Caki2 (cell line): ENCODE results near the gene PPDPF. TPM values are rescaled to one million over a fixed set of nuclear protein-coding genes. Genes with fewer than 3 reads are reported as not detected.
"Not testable (repeated sequence)": the region's sequence is repeated elsewhere in the genome, so short reads cannot be mapped to it uniquely, and the experiment has no call there.

Source experiments
- DNase-seq: peaks from one replicate; pipeline ENCODE4 v3.0.0-alpha.2; 2015; ENCODE audit warnings: low read depth
- in situ Hi-C: cut with HindIII; loops from 2 replicates; pipeline ENCODE4 v1.10.0; 2016; ENCODE audit warnings: low sequenced_read_pairs, low pct_unique_long_range_greater_than_20kb, mixed read lengths
- total RNA-seq: library from RNA; depleted of rRNA; stranded (reverse); fragments of >200 nt; shearing (Covaris generic); gene quantifications from 2 replicates; pipeline ENCODE4 v1.2.3, GENCODE V29; 2014; ENCODE audit warnings: low replicate concordance

PPDPF gene
- total RNA-seq, 1 experiment from 2014 or later, result 103 TPM

GRCh38 chr20:63553933-63554290, 33.3 kb downstream of the PPDPF start, which contains the start of gene FNDC11:
Gene FNDC11, plus strand, starts transcription at chr20:63554159. Its CDS starts 1,505 bp downstream, at chr20:63555664.
- DNase-seq, result no peak
- in situ Hi-C loops, result no loop called here

- DNase-seq, result no peak
- in situ Hi-C loops, result no loop called here
These were observed 34.1 kb downstream of the PPDPF start for GRCh38 chr20:63554361-63555278.

DNA sequence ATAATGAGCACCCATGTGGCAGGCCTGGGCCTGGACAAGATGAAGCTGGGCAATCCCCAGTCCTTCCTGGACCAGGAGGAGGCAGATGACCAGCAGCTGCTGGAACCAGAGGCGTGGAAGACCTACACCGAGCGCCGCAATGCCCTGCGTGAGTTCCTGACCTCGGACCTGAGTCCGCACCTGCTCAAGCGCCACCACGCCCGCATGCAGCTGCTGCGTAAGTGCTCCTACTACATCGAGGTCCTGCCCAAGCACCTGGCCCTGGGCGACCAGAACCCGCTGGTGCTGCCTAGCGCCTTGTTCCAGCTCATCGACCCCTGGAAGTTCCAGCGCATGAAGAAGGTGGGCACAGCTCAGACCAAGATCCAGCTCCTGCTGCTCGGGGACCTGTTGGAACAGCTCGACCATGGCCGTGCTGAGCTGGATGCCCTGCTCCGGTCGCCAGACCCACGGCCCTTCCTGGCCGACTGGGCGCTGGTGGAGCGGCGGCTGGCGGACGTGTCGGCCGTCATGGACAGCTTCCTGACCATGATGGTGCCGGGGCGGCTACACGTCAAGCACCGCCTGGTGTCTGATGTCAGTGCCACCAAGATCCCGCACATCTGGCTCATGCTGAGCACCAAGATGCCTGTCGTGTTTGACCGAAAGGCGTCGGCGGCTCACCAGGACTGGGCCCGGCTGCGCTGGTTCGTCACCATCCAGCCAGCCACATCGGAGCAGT, 35.3 kb downstream of the PPDPF start:
- no peak for DNase-seq

GRCh38 chr20:63556873-63557478, 36.4 kb downstream of the PPDPF start:
- no peak for DNase-seq
- in situ Hi-C loops, result no loop called here

More for the DNA sequence above, 35.3 kb downstream of the PPDPF start:
- in situ Hi-C loops, result no loop called here

GRCh38 chr20:63557481-63557891, 36.9 kb downstream of the PPDPF start:
- DNase-seq, result no peak
- in situ Hi-C loops, result no loop called here

DNA sequence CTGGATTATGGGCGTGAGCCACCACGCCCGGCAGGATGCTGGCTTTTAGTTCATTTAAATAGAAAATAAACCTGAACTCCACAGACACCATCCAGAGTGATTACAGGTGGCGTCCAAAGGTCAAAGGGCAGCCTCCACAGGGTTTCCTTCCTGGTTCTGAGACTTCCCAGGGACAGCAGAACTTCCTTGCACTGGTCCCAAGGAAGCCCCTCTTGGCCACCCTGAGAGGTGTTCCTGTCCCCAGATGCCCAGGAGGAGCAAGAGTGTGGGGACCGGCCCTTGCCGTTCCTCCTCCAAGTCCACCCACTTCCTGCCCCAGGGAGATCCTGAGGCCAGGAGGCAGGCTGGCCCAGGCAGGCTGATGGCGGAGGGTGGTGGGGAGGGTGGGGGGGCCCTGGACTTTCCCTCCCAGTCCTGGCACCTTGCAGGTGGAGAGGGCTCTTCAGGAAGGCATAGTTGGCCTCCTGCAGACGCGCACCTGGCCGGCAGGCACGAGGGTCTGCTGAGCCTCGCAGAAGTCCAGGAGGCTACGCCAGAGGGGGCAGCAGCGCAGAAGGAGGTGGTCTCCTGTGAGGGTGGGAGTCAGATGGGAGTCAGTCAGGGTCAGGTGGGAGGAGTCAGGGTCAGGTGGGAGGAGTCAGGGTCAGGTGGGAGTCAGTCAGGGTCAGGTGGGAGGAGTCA, 38.4 kb downstream of the PPDPF start:
- no peak for DNase-seq
- in situ Hi-C loops, result no loop called here

DNA sequence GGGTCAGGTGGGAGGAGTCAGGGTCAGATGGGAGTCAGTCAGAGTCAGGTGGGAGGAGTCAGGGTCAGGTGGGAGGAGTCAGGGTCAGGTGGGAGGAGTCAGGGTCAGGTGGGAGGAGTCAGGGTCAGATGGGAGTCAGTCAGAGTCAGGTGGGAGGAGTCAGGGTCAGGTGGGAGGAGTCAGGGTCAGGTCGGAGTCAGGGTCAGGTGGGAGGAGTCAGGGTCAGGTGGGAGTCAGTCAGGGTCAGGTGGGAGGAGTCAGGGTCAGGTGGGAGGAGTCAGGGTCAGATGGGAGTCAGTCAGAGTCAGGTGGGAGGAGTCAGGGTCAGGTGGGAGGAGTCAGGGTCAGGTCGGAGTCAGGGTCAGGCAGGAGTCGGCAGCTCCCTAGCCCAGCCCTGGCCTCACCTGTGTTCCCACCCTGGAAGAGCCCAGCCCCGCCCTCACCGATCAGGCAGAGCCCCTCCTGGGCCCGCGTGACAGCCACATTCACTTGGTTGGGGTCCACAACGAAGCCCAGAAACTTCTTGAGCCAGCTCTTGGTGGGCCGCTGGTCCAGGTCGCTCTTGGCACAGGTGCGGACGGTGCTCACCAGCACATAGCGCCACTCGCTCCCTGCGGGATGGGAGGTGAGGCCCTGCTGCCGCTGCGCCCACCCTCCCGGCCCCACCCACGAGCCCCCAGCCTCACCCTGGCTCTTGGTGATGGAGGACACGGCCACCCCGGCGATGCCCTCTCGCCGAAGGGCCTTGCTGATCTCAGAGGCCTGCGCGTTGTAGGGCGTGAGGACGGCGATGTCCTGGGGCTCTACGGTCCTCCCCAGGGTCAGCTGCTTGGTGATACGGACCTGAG, 39.1 kb downstream of the PPDPF start:
- in situ Hi-C loops, DNase-seq: not testable (repeated sequence)

DNA sequence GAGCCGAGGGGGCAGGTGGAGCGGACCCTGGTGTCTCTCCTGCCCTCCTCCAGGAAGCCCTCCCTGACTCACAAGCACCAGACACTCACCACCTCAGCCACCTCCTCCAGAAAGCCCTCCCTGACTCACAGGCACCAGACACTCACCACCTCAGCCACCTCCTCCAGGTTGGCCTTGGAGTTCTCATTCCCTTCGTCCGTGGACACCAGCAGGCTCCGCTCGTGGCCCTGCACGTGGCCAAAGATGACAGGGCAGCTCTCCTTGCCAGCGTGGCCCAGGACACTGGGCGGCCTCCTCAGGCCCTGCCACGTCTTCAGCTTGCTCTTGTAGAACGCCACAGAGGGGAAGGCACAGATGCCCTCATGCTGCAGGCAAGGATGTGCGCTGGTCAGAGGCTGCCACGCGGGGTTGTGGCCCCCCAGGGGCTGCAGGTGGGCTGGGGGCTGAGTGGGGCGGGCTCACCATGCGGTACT, 39.8 kb downstream of the PPDPF start:
- in situ Hi-C loops, result no loop called here
- no peak for DNase-seq

GRCh38 chr20:63560856-63561609, 40.5 kb downstream of the PPDPF start:
- DNase-seq, result no peak
- in situ Hi-C loops, result no loop called here

GRCh38 chr20:63561624-63562396, 41.2 kb downstream of the PPDPF start:
- in situ Hi-C loops, result no loop called here
- no peak for DNase-seq

DNA sequence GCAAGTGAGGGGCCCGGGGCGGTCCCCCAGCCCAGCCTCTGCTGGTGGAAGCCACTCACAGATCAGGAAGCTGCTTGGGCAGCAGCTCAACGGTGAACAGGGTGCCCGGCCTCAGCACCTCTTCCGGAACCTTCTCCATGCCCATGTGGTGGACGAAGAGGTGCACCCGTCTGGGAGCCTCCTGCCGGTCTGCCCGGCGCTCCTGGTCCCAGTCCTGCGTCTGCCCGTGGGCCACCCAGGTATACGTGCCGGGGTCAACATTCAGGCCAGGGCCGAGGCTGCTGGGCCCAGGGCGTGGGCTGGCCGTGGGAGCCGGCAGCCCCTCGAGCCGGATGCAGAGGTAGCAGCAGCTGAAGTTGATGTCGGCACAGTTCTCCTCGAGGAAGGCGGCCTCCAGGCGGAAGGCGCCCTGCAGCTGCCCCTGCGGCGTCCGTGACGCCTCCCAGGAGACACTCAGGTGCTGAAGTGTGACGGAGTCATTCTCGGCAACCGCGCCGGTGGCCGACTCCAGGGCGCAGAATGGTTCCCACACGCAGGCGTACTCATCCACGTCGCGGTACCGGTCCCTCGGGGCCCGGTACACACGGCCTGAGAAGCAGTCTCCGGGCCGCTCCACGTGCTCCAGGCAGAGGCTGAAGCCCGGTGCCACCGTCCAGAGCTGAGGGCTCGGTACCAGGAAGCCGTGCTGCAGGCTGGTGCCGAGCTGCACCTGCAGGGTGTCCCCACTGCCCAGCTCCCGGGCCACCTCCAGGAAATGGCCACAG, 42.1 kb downstream of the PPDPF start:
- DNase-seq, result no peak
- in situ Hi-C loops, result no loop called here

GRCh38 chr20:63563225-63563935, 42.8 kb downstream of the PPDPF start:
- in situ Hi-C loops, result no loop called here
- no peak for DNase-seq

DNA sequence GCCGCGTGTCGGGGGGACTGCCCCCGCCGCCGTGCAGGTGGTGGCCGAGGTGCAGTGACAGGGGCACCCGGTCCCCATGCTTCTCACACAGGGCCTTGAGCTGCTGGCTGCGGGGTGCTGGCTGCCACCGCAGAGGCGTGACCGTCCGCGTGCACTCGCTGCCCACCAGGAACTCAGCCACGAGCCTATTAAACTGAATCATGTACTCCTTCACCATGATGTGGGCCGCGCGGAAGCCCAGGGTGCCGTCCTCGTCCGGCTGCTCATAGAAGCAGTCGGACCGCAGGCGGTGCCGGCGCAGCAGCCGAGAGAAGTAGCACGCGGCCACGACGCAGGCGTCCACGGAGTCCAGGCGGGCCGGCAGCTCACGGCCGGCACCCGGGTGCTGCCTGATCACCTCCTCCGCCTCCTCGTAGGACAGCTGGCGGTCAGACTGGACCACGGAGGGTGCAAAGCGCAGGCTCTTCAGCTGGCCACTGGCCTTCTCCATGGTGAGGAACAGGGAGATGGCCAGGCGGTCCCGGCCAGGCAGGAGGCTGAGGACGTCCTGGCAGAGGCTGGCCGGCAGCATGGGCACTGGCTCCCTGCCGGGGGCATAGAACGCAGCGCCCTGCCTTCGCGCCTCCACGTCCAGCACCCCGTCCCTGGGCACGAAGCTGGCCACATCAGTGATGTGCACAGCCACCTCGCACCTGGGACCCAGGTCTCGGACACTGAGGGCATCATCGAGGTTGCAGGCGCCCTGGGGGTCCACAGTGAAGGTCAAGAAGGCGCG, 43.7 kb downstream of the PPDPF start:
- in situ Hi-C loops, result no loop called here
- DNase-seq, result no peak

DNA sequence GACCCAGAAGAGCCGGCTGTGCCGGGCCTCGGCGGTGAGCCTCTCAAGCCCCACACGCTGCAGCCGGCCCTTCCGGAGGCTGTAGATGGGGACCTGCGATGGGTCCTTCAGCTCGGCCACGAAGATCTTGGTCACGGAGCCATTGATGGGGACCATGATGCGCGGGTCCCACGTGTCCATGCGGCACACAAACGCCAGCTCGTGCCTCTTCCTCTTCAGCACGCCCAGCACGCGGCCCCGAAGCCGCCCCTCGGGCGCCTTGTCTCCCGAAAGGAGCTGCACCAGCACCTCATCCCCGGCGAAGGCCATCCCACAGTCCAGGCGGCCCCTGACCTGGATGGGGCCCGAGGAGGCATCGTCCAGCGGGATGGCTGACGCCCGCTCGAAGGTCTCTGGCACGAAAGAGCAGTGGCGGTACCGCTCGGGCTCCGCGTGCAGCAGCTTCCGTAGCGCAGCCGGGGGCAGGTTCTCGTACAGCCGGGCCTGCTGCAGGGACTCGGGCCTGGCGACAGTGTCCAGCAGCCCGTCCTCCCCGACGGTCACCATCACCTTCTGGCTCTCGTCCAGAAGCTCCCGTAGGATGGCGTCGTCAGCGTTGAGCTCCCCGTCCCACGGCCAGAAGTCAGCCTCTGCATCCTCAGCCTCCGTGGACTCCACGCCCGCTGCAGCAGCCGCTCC, 44.6 kb downstream of the PPDPF start:
- no peak for DNase-seq
- in situ Hi-C loops, result no loop called here
